HUDEP-2 (cell line): ENCODE measurements around the gene AFTPH.
"Not testable (repeated sequence)": the region's sequence is repeated elsewhere in the genome, so short reads cannot be mapped to it uniquely, and the experiment has no call there.

Experiments used
- DNase-seq, 76 experiments: peaks; one replicate each; lab custom pipeline; 2025; ENCODE audit not compliant: unreplicated experiment in 76 of 76; lab: John Stamatoyannopoulos, UW

Gene AFTPH

DNA sequence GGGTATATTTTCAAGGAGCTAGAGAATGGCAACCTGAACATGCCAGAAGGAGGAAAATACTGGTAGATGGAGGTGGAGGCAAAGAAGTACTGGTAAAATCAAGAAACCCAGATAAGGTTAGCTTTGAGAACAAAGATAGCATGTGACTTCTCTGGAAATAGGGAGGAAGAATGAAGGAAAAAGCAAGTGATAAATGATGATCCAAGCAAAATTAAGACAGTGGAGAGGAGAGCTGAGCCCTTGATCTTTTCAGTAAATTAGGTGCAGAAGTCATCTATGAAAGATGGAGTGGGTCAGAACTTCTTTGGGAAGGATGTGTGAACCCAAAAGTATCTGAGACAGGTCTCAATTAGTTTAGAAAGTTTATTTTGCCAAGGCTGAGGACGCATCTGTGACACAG lies 25.7 kb upstream of the AFTPH start:
- no peak for DNase-seq

DNA sequence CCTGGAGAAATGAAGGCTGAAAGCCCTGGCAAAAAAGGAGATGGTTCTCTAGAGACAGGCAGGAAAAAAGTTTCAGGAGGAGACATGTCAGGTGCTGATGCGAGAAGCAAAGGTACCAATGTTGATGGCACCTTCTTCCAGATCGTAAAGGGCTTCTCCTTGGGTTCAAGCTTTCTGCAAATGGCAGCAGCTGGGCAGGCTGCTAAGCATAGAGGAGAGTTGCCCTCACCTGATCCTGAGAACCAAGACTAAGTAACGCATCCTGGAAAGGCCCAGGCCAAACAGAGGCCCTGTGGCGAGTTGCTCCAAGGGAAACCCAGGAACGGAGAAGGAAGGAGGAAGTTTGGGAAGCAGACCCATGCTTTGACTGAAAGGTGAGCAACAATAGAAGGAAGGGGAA lies 23.6 kb upstream of the AFTPH start:
- no peak for DNase-seq

DNA sequence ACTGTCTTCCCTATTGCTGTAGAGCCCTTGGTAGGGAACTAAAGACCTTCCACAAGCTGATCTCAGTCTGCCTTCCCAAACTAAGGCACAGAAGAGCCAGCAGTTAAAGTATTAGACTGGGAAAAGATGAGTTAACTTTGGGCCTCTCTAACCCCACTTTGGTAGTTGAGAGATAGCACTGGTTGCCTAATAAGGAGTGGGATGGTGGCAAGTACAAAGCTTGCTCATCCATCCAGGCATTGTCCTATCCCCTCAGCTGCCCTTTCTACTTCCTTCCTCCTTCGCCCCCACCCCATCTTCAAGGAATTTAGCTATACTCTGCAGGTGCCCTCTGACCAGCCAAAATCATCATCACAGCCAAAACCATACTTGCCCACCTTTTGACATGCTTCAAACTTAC lies 22.2 kb upstream of the AFTPH start:
- no peak for DNase-seq

DNA sequence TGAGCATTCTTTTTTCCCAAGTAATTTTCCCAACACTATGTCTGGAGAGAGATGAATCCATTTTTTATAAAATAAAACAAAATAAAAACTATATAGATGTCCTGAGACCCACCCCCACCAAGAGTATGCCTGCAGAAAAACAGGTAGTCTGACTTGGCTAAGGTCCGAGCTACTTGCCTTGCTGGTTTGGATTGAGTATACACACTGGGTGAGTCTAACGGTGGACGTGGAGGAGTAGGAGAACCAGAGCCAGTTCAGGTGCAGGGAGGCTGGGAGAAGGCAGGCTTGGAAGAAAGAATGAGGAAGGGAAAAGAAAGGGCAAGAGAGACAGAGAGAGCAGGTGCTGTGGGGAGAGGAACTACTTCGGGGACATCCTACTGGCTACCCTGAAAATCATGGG lies 21.3 kb upstream of the AFTPH start:
- DNase-seq, result no peak

- DNase-seq, result no peak
These were observed 19.1 kb upstream of the AFTPH start for GRCh38 chr2:64504774-64505720.

DNA sequence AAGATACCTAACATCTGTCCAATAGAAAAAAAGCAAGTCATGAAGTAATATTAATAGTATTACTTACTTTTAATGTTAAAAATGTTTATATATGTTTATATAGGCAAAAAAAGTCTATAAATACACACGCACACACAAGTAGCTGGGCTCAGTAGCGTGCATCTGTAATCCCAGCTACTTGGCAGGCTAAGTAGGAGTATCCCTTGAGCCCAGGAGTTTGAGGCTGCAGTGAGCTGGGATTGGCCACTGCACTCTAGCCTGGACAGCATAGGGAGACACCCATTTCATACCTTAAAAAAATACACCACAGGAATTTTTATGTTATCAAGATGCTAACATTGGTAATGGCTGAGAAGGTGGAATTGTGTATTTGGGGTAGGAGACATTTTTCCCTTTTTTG lies 17.4 kb upstream of the AFTPH start:
- DNase-seq, result no peak

GRCh38 chr2:64514008-64514407 lies 10.1 kb upstream of the AFTPH start:
- DNase-seq, result no peak

DNA sequence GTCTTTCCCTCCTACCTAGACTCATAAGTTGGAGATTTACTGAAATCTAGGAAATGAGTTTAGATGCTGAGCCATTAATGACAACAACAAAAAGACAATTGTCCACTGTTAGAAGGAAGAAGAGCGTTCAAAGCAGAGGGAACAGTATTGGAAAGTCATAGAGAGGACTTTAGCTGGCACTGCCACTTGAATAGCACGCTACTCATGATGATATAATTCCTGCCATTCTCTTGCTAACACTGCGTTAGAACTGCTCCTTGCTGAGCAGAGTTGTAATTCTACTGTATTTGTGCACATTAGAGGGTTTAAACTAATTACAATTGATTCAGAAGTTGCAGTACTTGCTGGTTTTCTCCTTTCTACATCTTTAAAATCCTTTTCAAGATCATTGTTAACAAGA lies 9.0 kb upstream of the AFTPH start:
- no peak for DNase-seq

DNA sequence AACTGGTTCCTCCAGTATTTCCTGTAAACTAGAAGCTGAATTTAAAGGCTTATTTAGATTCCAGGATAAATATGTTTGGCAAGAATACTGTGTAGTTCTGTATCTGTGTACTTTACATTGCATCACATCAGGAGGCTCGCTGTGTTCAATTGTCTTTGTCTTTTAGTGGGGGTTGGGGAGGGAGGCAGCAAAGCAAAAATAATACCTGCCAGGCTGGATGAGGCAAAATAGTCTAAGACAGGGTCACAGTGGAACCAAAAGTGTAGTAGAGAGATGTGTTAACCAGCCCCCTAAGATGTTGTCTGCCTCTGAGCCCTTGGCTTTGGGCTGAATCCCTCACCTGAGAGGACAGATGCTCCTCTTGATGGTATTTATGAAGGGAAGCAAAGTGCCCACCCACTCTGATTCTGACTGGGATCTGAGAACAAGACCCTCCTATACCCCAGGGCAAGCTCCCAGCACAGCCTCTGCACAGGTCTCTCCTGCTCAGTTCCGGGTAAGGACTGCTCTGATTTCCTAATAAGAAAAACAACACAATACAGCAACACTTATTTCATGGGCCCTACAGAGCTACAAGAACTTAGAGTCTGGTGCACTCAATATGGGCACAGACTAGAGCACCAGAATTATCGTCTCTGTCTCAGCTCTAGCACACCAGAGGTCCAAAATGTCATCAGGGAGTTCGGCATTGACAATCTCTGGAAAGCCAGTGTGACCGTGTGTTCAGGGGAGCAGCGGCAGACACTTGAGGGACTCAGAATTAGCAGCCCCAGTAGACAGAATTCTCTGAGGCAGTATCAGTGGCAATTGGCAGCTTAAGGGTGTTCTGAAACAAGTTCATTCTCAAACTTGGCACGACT lies 7.2 kb upstream of the AFTPH start:
- DNase-seq, result no peak

DNA sequence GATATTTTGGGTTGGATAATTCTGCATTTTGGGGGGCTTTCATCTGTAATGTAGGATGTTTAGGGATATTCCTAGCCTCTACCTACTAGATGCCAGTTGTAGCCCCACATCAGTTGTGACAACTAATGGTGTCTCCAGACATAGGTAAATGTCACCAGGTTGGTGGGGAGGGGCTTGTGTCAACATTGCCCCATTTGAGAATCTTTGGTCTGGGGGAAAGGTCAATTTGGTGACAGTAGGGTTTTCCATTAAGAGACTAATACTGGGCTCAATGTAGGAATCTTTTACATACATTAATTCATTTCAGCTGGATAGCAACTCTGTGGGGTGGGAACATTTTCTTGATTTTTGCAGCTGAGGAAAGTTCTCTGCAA lies 6.6 kb upstream of the AFTPH start:
- DNase-seq, result no peak

DNA sequence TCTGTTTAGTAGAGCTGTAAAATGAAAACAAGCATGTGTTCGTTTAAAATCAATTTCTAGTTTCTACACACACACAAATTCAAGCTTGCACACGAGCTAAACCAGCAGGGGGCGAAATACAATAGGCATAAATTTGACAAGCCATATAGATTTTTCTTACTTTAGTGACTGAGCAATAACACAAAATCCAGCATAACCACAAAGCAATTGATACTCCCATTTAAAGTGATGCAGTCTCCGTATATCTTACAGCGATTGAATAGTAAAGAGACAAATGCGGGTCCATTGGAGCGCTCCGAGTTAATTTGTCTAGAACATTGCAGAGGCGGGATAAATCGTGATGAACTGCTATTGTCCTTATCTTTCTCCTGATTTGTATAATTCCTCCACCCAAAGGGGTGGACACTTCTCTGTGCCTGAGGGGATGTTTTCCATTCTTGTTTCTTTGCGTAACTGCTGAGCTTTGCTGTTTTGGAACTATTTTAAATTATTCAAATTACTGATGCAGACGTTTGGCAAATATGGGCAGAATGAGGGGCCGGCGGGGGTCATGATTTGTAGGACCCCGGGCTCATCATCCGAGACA lies 1.2 kb upstream of the AFTPH start:
- peak in 64 of 76 experiments; percentile 2 to 76 (median 42) for DNase-seq

GRCh38 chr2:64524604-64525316 lies 632 bp downstream of the AFTPH start:
- peak in 18 of 76 experiments; percentile 2 to 50 (median 26) for DNase-seq

DNA sequence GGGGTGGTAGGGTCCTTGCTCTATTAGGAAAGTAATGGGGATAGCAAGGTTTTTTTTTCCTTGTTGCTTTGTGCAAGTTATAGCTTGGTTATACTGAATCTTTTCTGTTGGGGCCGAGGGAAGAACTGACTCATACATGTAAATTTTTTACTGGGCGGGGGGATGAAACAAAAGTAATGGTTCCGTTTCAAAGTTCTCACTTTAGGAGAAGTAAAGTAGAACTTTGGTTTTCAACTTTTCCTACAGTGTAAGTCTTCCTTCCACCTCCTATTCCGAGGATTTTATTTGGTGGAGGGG lies 1.1 kb downstream of the AFTPH start:
- peak in 6 of 76 experiments; percentile 0 to 17 (median 7) for DNase-seq

DNA sequence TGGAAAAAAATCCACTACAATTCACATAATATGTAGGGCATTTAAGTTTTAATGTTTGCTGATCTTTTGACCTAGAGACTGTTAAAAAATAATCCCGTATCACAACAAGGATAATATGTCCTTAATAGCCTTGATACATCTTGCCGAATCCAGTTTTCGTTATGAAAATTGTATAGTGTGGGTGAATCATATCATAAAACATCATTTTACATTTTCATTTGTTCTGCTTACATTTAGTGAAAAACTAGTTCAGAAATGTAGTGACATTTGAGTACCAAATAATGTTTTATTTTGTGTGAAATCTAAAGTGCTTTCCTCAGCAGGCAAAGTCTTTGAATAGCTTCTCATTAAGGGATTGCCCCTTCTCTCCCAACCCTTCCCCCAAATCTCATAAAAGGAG lies 1.9 kb downstream of the AFTPH start:
- no peak for DNase-seq

DNA sequence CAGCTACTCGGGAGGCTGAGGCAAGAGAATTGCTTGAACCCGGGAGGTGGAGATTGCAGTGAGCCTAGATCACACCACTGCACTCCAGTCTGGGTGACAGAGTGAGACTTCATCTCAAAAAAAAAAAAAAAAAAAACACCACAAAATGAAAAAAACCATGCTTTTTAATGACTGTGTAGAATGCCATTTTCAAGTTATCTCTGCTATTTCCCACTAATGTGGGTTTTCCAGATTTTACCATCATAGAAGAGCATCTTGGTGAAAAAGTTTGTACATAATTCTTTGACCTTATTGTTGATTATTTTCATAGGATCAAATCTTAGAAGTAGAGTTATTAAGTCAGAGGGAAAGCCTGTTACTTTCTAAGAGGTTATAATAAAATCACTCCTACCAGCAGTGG lies 6.8 kb downstream of the AFTPH start:
- not testable (repeated sequence) for DNase-seq

GRCh38 chr2:64532030-64532429 lies 7.9 kb downstream of the AFTPH start:
- no peak for DNase-seq

DNA sequence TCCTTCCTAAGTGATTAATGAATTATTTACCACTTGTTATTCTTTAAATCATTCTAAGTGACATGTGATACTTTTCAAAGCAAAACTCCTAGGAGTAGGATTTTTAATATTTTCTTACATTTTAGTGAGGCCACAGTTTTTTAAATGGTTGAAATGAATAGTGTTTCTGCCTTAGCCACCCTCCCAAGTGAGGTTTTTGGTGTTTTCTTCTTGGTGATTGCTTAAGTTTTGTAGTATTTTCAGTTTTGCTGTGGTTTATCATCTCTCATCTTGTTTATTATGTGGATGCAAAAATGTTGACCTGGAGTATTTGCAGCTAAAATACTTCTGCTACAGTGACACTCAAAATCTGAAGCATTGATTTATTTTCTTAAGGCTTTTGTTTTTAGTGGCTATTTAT lies 9.8 kb downstream of the AFTPH start:
- DNase-seq, result no peak

- no peak for DNase-seq
These were observed 10.2 kb downstream of the AFTPH start for GRCh38 chr2:64534363-64534762.

DNA sequence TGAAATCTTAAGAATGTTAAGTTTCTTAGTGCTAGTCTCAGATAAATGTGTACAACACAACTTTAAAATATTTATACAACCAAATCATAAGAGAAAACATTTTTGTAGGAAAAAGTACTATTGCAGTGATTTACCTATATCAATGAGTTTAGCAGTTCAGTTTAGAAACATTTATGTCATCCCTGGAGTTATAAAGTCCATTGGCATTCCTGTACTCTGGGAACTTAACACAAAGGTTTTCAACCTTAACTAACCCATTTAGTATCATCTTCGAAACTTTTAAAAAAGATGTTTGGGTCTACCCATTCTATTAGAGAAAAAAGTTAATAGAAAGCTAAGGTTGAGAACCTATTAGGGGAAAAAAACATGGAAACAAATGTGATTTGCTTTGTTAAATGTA lies 10.9 kb downstream of the AFTPH start:
- DNase-seq, result no peak

GRCh38 chr2:64537991-64538390 lies 13.9 kb downstream of the AFTPH start:
- no peak for DNase-seq
